Neutrophil (primary cell): ENCODE measurements around the gene MYO1D.

ENCODE experiments used
- H3K27ac ChIP-seq: fragments of 200-600 bp; sonication (generic); 2 replicates; pipeline ENCODE4 v1.5.1; 2016; ENCODE audit warnings: mild to moderate bottlenecking, moderate library complexity
- H3K27me3 ChIP-seq: fragments of 200-600 bp; sonication (generic); 2 replicates; pipeline ENCODE4 v1.6.0; 2016; ENCODE audit warnings: mild to moderate bottlenecking
- H3K36me3 ChIP-seq: fragments of 200-600 bp; sonication (generic); 2 replicates; pipeline ENCODE4 v1.5.1; 2017
- H3K4me1 ChIP-seq, 2 experiments: fragments of 200-600 bp in 1 of 2; sonication (generic) in 1 of 2; 1 replicate in 1 of 2; 2 replicates in 1 of 2; pipeline versions ENCODE4 v1.5.1 to v1.6.1; 2013 to 2016; ENCODE audit warnings: low read depth in 1 of 2, low read length in 1 of 2, mild to moderate bottlenecking in 1 of 2, moderate library complexity in 1 of 2; ENCODE audit not compliant: control insufficient read depth in 1 of 2, insufficient read depth in 1 of 2
- H3K4me3 ChIP-seq, 2 experiments: fragments of 200-600 bp in 1 of 2; sonication (generic) in 1 of 2; 1 replicate in 1 of 2; 2 replicates in 1 of 2; pipeline ENCODE4 v1.5.1; 2013 to 2016; ENCODE audit warnings: low read depth in 1 of 2, low read length in 1 of 2, mild to moderate bottlenecking in 1 of 2, moderate library complexity in 1 of 2
- H3K9me3 ChIP-seq: fragments of 200-600 bp; sonication (generic); 2 replicates; pipeline ENCODE4 v1.5.1; 2016
- TF ChIP-seq, protein P1 (sequence below): fragments of 200-600 bp; sonication (generic); IDR thresholded peaks from 2 replicates; pipeline ENCODE4 v1.5.1; 2016; ENCODE audit warnings: antibody characterized with exemption

Gene MYO1D

GRCh38 chr17:32658470-32659418 lies 218.2 kb downstream of the MYO1D start:
- Histone ChIP-seq H3K27me3 (no peaks in the 10 kb centered on the region), H3K4me3 (no peak overlapping the region), H3K27ac (no peak overlapping the region), H3K4me1 (no peaks in the 10 kb centered on the region), H3K36me3 (no peaks in the 10 kb centered on the region), H3K9me3 (no peaks in the 10 kb centered on the region)
- TF ChIP-seq, protein P1, sequence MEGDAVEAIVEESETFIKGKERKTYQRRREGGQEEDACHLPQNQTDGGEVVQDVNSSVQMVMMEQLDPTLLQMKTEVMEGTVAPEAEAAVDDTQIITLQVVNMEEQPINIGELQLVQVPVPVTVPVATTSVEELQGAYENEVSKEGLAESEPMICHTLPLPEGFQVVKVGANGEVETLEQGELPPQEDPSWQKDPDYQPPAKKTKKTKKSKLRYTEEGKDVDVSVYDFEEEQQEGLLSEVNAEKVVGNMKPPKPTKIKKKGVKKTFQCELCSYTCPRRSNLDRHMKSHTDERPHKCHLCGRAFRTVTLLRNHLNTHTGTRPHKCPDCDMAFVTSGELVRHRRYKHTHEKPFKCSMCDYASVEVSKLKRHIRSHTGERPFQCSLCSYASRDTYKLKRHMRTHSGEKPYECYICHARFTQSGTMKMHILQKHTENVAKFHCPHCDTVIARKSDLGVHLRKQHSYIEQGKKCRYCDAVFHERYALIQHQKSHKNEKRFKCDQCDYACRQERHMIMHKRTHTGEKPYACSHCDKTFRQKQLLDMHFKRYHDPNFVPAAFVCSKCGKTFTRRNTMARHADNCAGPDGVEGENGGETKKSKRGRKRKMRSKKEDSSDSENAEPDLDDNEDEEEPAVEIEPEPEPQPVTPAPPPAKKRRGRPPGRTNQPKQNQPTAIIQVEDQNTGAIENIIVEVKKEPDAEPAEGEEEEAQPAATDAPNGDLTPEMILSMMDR, result no peak

DNA sequence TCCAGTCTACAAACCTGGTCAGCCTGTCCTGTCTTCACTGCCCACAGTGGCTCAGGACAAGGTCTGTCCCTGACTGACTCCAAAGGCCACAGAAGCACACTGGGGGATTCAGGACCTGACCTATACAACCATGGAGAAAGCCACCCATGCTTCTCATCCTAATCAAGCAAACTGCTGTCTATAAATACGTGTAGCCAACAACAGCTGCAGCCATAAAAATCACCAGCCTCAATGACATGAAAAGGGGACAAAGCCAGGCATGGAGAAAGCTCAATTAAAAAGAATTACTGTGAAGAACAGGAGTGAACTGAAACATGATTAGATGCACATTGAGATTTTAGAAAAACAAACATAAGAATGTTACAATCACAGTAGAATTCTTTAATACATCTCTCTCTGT lies 220.0 kb downstream of the MYO1D start:
- Histone ChIP-seq H3K4me3 (no peak overlapping the region), H3K36me3 (no peaks in the 10 kb centered on the region), H3K27me3 (no peaks in the 10 kb centered on the region), H3K4me1 (no peaks in the 10 kb centered on the region), H3K27ac (no peak overlapping the region), H3K9me3 (no peaks in the 10 kb centered on the region)
- TF ChIP-seq, protein P1, result no peak

- H3K4me3 ChIP-seq, result no peak overlapping the region
- no peaks in the 10 kb centered on the region for H3K36me3 ChIP-seq
- H3K9me3 ChIP-seq, result no peaks in the 10 kb centered on the region
- no peak overlapping the region for H3K27ac ChIP-seq
- no peaks in the 10 kb centered on the region for H3K4me1 ChIP-seq
- TF ChIP-seq, protein P1, result no peak
- H3K27me3 ChIP-seq, result no peaks in the 10 kb centered on the region
These were observed 222.6 kb downstream of the MYO1D start for GRCh38 chr17:32654324-32654723.

GRCh38 chr17:32651084-32651483 lies 225.8 kb downstream of the MYO1D start:
- no peaks in the 10 kb centered on the region for H3K4me1 ChIP-seq
- H3K4me3 ChIP-seq, result no peak overlapping the region
- H3K36me3 ChIP-seq, result no peaks in the 10 kb centered on the region
- TF ChIP-seq, protein P1, result no peak
- H3K27ac ChIP-seq, result no peak overlapping the region
- H3K27me3 ChIP-seq, result no peaks in the 10 kb centered on the region
- H3K9me3 ChIP-seq, result no peaks in the 10 kb centered on the region

DNA sequence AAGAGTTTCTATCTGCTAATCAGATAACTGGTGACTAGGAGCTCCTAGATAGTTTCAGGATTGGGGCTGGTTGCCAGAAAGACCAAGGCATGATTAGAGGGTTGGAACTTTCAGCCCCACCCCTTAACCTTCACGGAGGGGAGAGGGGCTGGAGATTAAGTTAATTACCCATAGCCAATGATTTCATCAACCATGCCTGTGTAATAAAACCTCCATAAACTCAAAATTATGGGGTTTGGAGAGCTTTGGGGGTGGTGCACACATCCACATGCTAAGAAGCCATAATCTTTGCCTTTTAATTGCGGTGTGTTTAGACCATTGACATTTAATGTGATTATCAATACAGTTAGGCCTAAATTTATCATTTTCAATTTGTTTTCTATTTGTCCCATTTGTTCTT lies 228.5 kb downstream of the MYO1D start:
- Histone ChIP-seq H3K4me1 (no peaks in the 10 kb centered on the region), H3K36me3 (no peaks in the 10 kb centered on the region), H3K27ac (no peak overlapping the region), H3K4me3 (no peak overlapping the region), H3K9me3 (no peaks in the 10 kb centered on the region), H3K27me3 (no peaks in the 10 kb centered on the region)
- TF ChIP-seq, protein P1, result no peak
